NCI-H748 treated with DMSO at 0.1 percent for 48 hours (cell line): ENCODE data around the gene TMEM209.
"Not testable (repeated sequence)": the region's sequence is repeated elsewhere in the genome, so short reads cannot be mapped to it uniquely, and the experiment has no call there.

ENCODE experiments used
- DNase-seq: peaks from one replicate; lab custom pipeline; 2025; lab: John Stamatoyannopoulos, UW

Gene TMEM209

DNA sequence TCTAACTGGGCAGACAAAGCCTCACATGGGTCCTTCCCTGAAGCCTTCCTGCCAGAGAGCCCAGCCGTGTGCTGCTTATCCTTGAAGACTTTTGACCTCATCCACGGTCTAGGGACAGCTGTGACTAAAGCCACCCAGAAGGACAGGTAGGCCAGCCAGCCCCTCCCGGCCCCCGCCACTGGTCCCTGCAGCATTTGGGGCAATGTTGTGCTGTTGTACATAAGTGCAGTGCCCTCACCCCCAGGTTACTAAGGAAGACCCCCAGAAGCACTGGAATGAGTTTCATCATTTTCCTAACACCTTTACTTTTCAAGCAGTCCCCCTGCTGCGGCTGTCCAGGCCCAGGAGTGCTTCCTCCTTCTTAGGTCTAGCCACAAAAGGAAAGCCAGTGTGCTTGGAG, 43.0 kb downstream of the TMEM209 start:
- DNase-seq, result no peak

DNA sequence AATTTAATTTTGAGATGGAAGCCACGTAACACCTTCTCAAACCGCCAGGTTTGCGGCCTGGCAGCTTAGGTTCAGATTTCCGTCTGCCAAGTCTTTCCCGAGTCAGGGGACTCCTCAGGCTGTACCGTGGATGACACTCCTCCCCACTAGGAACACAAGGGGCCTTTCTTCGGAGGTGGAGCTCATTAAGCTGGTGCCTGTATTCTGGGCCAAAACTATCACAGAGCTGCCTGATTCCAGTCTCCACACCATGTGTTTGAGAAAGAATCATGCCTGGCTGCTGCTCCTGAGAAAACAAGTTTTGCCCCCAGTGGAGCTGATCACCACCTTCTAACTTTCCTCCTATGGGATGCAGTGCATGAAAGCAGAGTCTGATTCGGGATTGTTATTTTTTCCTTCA, 44.8 kb downstream of the TMEM209 start:
- no peak for DNase-seq

DNA sequence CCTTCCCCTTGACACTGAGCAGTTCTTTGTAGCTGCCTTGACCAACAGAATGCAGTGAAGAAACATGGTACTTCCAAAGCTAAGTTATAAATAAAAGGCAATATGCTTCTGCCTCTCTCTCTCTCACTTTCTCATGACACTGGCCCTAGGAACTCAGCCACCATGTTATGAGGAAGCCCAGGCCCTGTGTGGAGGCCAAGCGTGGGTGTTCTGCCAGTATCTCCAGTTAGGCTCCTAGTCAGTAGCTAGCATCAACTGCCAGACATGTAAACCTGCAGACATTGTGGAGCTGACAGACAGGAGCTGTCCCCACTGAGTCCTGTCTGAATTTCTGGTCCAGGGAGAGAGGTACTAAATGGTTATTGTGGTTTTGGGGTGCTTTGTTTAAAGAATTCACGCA, 45.2 kb downstream of the TMEM209 start:
- no peak for DNase-seq

DNA sequence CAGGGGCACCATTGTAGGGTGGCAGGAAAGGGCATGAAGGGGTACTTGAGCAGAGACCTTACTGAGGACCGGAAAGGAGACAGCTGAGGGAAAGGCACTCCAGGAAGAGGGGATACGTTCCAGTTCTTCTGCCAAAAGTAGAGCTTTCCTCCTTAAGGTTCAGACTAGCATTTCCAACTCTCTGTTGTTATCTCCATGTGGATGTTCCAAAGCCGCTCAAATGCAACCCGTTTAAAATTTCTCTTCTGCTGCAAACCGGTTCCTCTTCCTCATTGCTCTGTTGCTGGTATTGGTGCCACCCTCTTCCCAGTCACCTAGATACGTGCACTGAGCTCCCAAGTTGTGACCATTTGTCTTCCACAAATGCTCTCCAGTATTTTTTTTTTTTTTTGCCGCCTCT, 47.5 kb downstream of the TMEM209 start:
- DNase-seq, result no peak

DNA sequence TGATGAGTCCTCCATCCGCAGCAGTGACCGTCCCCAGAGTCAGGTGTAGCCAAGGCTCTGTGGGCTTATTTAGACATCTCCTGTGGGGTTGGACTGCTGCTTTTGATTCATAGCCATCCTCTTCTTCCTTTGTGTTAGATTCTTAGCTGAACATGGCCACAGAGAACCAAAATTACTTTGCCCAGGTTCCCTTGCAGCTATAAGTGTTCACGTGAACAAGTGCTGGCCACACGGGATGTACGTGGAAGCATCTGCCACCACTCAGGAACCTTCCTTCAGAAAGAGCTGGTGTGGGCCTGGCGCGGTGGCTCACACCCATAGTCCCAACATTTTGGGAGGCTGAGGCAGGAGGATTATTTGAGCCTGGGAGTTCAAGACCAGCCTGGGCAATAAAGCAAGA, 49.1 kb downstream of the TMEM209 start:
- DNase-seq, result no peak

DNA sequence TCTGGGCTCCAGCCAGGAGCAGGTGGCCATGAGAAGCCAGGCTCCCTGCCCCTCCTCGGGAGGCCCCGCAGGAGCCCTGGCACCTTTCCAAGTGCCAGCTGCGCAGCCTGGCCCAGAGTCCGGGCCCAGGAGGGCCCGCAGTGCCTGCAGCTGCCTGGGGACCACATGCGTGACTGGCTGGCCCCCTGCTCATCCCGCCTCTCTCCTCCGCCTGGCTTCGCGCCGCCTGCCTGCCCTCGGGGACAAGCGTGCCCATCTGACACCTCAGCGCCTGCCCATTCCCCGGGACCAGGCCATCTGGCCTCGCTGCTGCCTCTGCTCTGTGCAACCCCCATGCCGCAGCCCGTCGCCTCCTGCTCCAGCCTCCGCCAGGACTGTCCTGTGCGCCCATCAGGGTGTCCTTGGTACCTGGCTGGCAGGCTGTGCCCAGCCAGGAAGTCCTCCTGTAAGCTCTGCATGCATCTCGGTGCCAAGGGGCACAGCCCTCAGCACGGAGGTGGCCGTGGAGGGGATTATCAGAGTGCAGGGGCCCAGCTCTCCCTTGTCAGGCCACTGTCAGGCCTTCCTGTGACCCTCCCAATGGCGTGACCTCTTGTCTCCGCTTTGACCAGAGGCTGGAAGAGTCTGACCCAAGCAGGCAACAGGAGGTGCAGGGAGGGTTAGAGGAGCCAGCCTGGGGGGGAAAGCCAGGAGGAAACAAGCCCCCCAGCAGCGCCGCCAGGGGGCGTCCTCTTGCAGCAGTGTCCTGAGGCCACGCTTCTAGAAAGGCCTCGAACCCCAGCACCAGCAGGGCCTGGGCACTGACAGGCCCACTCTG, 50.5 kb downstream of the TMEM209 start:
- DNase-seq, result no peak

DNA sequence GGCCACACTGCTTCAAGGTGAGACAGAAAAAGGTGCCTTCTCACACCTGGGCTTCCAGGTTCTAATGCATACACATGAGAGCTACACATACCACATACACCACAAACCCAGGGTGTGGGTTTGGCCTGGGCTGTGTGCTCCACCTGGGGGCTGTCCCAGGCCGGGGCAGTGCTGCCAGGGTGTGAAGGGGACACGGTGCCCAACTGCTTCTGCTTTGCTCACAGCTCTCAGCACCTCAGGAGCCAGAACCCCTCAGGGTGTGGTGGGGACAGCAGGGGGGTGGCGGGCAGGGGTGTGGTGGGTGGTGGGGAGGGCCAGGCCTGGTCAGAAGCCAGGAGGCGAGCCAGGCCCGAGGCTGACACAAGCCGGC, 51.1 kb downstream of the TMEM209 start:
- DNase-seq, result no peak

DNA sequence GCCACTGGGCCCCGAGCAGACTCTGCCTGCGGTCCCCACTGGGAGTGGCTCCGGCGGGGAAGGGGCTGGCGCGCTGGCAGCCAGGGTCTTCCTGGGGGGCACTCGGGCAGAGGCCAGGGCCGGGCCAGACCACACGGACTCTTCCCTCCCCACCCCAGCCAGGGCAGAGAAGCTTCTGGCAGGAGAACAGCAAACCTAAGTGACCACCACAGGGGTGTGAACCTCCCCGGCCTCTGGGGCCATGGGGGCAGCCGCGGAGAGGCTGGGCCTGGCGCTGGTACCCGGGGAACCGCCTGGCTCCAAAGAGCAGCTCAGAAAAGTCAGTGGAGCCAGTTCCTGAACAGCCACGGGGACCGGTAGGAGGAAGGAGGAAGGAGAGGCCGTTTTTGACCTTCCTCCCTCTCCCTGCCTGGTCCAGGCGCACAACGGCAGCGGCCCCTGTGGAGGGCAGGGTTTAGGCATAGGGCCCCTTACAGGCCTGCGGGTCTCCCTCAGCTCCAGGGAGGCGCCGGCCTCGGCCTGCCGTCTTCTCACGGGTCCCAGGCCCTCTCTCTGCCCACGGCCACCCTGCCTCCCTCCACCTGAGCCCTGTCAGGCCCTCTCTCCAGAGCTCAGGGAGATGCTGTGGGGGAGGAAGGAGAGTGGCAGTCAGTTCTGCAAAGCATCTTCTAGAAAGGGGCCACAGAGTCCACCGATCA, 51.8 kb downstream of the TMEM209 start:
- no peak for DNase-seq

DNA sequence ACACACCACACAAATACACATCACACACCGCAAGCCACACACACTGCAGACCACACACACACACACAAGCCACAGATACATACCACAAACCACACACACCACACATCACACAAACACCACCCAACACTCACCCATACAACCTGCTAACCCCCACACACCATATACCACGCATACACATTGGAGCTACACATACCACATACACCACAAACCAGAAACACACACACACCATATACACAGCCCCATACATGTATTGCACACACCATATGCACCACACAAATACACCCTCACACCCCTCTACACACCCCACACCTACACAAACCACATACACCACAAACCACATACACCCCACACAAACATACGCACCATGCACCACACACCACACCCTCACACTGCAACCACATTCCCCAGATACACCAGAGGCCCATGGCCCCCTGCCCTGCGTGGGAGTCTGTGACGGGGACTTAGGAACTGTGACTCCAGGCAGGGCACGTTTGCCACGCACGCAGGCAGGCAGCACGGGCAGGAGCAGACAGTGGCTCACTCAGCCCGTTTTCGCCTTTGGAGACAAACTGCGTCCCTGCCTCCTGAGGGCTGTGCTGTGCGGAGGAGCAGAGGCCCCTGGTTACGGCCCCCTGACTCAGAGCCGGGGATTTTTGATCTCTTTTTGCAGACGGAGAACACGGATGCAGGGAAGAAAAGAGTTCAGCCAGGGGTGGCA, 52.6 kb downstream of the TMEM209 start:
- no peak for DNase-seq

DNA sequence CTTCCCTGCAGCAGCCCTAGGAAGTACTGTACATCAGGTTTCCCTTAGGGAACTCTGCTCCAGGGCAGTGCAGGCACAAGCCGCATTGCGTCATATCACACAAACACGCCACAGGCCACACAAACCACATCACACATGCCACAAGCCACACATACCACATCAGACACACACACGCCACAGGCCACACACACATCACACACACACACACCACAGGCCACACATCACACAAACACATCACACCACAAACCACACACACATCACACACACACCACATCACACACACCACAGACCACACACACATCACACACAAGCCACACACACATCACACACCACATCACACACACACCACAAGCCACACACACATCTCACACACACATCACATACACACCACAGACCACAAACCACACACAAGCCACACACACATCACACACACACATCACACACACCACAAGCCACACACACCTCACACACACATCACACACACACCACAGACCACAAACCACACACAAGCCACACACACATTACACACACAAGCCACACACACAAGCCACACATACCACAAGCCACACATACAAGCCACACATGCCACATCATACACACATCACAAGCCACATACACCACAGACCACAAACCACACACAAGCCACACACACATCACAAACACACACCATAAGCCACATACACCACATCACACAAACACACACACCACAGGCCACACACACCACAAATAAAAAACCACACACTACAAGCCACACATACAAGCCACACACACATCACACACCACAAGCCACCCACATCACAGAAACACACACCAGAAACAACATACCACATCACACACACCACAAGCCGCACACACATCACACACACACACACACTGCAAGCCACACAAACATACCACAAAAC, 53.4 kb downstream of the TMEM209 start:
- DNase-seq, result no peak

DNA sequence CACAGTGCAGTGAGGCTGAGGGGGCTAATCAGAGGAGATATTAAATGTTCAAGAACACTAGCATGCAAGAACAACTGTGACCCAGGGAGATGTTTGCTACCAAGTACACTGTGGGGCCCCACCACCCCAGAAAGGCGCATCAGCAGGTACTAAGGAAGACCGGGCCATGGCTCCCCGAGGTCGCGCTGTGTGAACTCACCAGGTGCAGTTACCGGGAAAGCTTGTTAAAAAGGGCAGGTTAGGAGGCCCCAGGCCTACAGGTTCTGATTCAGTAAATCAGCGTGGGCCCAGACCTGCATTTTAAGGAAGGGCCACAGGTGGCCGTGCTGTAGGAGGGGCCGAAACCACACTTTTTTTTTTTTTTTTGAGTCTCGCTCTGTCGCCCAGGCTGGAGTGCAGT, 54.6 kb downstream of the TMEM209 start:
- DNase-seq, result no peak

DNA sequence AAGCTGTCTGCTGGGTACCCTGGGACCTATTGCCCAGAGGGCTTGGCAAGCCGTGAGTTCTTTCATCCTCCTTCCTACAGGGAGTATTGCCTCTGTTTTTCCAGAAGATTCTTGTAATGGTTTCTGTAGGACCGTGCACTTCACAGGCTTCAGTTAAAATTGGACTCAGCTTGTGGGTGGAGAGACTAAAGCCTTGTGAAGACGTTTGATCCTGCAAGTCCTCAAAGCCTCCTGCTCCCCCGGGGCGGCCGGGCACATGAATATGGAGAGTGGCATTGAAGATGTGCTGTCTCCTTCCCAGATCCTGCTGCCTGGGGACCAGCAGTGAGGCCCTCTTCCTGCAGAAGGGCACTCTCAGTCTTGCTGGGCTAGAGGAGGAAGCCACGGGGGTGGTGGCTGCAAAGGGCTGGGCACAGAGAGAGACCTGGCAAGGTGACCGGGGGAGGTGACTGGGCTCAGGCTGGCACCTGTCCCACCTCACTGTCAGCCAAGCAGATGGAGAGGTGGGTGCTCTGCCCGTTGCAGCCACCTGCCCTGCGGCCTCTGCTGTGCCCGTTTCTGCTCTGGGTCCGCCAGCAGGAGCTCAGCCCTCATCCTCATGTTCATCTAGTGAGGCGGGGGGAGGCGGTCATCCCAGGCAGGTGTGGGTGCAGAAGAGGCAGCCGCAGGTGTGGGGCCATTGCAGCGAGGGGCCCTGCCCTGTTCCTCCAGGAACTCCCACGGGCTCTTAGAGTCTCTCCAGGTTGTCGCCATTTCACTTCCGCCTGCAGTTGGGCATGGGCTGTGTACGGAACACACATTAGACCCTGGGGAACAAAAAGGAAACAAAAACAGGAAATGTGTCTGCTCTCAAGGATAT, 55.7 kb downstream of the TMEM209 start:
- DNase-seq, result no peak

DNA sequence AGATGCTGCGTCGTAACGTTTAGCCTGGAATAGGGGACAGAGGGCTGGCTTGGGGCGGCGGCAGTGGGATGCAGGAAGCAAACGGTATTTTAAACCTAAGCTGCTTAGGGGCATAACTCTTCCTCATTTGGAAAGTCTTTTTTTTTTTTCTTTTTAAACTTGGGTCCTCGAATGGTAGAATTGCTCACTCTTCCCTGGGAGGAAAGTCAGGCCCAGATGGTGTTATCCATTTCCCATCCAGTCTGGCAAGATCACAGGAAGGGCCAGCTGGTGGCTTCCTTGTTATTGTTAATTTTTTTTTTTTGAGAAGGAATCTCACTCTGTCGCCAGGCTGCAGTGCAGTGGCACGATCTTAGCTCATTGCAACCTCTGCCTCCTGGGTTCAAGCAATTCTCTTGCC, 56.6 kb downstream of the TMEM209 start:
- no peak for DNase-seq

DNA sequence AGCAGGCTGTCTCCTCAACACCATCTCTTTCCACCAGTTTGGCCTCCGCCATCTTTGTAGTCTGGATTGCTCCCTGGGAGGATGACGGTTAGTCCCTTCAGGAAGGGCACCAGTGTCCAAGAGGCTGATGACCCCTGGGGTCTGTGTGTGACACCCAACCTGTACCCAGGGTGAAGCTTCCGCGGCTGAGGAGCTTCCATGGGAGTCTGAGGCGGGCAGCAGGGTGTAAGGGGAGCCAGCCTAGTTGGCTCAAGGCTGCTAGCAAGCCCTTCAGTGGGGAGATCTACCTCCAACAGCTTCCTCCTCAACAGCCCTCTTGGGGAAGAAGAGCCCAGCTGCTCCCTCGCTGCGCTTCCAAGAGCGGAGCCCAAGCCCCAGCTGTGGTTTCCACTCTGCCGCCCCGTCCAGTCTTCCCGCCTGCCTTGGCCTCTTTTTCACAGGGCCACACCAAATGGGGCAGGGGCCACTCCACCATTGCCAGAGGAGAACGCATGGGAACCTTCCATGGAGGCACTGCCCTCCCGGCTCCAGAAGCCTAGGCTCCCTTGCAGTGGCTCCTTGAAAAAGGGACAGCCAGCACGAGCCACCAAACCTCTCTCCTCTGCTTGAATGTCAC, 57.4 kb downstream of the TMEM209 start:
- DNase-seq, result no peak

DNA sequence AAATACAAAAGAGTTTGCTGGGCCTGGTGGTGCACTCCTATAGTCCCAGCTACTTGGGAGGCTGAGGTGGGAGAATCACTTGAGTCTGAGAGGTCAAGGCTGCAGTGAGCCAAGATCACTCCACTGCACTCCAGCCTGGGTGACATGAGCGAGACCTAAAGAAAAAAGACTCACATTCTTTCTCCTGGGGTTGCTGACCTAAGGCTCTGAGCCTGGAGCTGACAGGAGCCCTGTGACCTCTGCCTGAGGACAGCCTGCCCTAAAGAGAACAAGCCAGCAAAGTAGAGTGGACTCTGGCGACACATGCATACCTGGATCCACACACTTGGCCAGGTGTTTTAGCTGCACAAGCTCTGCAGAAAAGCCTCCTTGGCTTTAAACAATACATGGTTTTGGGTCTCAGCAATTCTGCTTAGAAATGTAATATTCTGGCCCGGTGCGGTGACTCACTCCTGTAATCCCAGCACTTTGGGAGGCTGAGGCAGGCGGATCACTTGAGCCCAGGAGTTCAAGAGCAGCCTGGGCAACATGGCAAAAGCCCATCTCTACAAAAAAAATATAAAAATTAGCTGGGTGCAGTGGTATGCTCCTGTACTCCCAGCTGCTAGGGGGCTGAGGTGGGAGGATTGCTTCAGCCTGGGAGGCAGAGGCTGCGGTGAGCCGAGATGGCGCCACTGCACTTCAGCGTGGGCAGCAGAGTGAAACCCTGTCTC, 58.4 kb downstream of the TMEM209 start:
- DNase-seq, result no peak

DNA sequence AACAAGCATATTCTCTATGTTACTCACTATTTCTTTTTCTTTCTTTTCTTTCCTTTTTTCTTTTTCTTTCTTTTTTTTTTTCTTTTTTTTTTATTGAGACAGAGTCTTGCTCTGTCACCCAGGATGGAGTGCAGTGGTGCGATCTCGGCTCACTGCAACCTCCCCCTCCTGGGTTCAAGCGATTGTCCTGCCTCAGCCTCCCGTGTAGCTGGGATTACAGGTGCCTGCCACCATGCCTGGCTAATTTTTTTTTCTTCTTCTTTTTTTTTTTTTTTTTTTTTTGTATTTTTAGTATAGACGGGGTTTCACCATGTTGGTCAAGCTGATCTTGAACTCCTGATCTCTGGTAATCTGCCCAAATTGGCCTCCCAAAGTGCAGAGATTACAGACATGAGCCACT, 59.1 kb downstream of the TMEM209 start:
- not testable (repeated sequence) for DNase-seq

DNA sequence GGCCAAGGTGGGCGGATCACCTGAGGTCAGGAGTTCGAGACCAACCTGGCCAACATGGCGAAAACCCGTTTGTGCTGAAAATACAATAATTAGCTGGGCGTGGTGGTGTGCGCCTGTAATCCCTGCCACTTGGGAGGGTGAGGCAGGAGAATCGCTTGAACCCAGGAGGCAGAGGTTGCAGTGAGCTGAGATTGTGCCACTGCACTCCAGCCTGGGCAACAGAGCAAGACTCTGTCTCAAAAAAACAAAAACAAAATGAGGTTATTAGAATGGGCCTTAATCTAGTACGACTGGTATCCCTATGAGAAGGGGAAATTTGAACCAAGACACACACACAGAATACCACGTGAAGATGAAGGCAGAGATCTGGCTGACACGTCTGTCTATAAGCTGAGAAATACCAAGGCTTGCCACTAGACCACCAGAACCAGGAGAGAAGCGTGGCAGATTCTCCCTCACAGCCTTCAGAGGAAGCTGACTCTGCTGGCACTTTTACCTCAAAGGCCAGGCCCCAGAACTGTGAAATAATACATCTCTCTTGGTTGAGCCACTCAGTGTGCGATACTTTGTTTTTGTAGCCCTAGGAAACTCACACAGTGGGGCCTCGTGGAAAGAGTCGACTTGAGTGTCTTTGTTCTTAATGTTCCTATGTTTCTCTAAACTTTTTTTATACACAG, 59.6 kb downstream of the TMEM209 start:
- DNase-seq, result no peak

DNA sequence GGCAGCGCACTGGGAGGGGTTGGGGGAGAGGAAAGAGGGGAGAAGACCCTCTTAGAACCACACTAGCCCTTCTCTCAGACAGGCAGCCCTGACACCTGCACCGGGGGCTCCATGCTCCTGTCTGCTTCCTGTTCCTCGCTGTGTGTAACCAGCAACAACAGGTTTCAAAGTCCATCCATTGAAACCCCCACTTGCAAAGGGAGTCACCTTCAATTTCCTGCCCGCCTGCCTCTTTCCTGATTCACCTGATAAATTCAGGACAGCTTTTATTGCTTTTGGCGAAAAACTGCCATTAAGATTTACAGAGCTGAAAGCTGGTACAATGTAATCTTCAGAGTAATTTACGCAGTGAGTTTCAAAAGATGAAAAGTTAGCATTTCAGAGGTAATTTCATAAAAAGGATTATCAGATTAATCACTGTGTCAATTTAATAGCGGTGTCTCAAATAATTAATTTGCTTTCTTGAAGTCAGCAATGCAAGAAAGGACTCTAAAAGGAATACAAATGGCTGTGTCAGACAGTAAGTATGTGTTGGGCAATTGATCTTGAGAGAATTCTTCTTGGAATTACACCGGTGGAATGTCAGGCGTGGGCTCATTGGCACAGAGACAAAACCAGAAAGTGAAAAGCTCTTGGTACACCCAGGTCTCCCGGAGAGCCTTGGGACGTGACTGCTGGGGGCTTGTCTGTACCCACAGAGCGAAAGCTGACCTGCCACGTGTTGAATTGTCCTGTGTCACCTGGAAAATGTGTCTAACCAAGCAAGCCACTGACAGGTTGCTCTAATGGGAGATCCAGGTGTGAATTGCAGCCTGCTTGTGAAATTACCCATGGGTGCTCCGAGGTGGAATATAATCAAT, 60.7 kb downstream of the TMEM209 start:
- no peak for DNase-seq

DNA sequence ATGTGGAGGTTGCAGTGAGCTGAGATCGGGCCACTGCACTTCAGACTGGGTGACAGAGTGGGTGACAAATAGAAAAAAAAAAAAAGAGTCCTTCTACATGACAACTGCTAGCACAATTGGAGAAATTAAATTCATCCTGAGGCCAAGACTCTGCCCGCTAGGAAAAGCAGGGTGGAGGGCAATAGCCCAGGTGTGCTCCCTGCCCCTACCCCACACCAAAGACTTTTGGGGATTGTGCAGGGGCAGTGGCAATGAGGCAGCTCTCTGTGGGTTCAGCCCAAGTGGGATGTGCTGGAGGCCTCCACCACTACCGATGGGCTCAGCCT, 61.3 kb downstream of the TMEM209 start:
- no peak for DNase-seq
